HG02759 (cell line): ENCODE results near the gene SPIRE1.

ENCODE experiments used
- ATAC-seq: cut with Tn5 transposase; IDR thresholded peaks from one replicate; pipeline ENCODE4 v1.9.1; 2021; ENCODE audit warnings: mild to moderate bottlenecking, moderate library complexity; ENCODE audit not compliant: unreplicated experiment

Gene SPIRE1

DNA sequence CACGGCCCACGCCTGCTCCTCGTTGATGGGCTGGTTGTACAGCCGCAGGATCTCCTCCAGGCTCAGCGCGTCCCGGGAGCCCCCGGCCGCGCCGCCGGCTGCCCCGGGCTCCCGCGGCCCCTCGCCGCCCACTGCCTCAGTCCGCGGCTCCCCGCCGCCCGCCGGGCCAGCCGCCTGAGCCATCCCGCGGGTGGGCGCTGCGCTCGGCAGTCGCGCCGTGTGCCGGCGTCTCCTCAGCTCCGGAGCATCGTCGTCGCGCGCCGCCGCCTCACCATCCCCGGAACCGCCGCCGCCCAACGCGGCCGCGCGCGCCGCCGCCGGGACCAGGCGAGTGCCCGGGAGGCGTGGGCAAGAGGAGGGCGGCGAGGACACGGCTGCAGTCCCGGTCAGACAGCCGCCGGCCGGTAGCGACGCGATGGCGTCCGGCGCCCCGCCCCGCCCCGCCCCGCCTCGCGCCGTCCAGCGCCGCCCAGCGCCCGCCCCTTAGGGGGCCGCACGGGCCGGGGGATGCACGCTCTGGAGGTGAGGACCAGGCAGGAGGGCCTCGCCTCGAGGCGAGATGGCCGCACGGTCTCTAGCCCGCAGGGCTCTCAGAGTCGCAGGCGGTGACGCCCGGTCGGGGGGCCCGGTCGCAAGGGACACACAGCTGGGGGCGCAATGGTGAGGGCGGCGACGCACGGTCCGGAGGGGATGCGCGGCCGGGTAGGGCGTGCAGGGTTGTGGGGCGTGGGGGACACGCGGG is at the start of gene SPIRE1:
Gene SPIRE1 (minus strand): TSS at position 424 of the 742 bp plus-strand sequence. CDS start 241 bp downstream, at position 183.
- ATAC-seq, result peak; percentile 86

DNA sequence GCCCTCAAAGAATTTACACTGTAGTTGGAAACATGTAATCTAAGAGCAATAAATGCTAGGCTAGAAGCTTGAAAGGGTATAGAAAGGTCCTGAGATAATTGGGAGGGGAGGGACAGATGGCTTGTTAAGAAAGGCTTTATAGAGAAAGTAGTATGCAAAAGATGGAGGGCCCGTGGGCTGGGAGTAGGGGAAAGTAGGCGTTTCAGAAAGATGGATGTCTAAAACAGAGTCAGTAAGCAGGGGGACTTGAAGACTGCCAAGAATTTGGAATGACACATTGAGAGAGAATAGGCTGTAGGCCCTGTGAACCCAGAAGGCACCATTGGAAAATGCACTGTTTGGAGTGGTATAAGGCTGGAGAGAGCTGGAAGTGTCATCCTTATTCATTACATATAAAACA is 45.8 kb upstream of the SPIRE1 start:
- ATAC-seq, result no peak

GRCh38 chr18:12703096-12703567 is 45.2 kb upstream of the SPIRE1 start:
- no peak for ATAC-seq

GRCh38 chr18:12702221-12703095 is 44.6 kb upstream of the SPIRE1 start, which contains the start of the genes CEP76 and PSMG2:
Gene CEP76 (minus strand): TSS chr18:12702723. CDS start chr18:12702548, 175 bp downstream.
Gene PSMG2 (plus strand): TSS chr18:12703042. CDS start chr18:12703108, 66 bp downstream.
- peak; percentile 92 for ATAC-seq

GRCh38 chr18:12701161-12701560 is 43.3 kb upstream of the SPIRE1 start:
- no peak for ATAC-seq

DNA sequence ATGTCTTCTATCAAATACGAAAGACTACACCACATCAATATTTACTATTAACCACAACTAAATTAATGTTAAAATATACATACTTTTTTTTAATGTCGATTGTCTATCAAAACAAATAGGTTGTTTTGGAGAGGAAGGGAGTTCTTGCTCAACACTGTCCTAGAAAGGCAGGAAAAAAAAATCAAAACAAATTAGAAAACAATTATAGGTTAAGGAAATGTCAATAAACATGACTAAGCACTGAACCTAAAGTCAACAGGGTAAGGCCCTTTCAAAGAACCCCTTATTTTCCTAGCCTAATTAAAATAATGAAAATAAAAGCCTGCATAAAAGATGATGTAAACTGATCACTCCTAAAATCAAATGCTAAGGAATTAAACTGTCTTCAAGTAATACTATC is 41.8 kb upstream of the SPIRE1 start:
- no peak for ATAC-seq

GRCh38 chr18:12694032-12694431 is 36.1 kb upstream of the SPIRE1 start:
- no peak for ATAC-seq

DNA sequence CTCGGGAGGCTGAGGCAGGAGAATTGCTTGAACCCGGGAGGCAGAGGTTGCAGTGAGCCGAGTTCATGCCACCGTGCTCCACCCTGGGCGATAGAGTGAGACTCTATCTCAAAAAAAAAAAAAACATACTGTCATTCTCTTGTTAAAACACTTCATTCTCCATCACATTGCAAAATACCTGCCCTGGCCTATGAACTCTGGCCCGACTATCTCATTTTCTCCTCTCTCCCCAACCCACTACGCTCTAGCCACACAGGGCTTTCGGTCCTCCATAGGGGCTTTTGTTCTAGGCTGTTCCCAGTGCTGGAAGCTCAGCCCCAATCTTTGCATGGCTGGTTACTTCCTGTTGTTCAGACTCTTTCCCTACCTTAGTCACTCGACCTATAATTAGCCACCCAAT is 34.3 kb upstream of the SPIRE1 start:
- ATAC-seq, result no peak

DNA sequence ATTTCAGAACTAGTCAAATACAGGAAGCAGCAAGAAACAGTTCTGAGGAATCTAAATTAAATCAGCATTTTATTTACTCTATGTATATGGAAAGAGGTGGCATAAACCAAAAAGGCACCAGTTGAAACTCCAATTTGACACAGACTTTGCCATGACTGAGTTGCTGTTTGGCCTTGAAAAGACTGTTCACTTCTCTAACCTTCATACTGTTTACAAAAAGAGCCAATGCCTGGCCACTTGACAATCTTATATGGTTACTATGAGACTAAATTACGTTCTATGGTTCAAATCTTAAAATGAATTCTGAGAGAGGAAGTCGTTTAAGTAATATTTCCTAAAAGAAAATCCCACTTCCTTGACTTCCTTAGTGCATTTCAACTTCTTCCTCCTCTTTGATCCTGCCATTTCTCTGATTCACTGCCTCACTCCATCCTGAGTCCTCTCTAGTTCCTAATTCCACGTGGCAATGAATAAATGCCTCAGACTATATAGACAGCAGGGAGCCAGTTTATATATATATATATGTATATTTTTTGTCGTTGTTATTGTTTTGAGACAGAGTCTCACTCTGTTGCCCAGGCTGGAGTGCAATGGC is 31.4 kb upstream of the SPIRE1 start:
- no peak for ATAC-seq

DNA sequence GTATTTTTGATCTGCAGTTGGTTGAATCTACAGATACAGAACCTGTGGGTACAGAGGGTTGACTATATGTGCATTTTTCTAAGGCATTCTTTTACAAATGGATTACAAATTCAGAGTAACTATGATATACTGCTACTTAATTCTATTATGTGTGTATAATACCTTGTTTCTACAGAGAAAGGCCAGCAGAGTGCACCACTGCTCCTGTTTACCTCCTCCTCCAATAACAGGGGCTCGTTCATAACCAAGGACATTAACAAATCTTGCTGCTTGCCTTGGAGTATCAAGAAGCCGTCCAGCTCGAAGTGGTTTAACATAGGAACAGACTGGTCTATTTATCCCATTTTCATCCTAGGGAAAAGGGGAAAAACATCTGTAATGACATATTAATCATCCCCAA is 28.2 kb upstream of the SPIRE1 start:
- ATAC-seq, result no peak

- ATAC-seq, result no peak
Observed at GRCh38 chr18:12679183-12679786, 21.4 kb upstream of the SPIRE1 start.

DNA sequence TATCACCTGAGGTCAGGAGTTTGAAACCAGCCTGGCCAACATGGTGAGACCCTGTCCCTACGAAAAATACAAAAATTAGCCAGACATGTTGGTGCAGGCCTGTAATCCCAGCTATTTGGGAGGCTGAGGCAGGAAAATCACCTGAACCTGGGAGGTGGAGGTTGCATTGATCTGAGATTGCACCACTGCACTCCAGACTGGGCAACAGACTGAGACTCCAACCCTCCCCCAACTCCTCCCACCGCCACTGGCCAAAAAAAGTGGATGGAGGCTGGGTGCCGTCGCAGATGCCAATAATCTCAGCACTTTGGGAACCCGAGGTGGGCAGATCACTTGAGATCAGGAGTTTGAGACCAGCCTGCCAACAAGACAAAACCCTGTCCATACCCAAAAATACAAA is 10.1 kb upstream of the SPIRE1 start:
- ATAC-seq, result no peak

DNA sequence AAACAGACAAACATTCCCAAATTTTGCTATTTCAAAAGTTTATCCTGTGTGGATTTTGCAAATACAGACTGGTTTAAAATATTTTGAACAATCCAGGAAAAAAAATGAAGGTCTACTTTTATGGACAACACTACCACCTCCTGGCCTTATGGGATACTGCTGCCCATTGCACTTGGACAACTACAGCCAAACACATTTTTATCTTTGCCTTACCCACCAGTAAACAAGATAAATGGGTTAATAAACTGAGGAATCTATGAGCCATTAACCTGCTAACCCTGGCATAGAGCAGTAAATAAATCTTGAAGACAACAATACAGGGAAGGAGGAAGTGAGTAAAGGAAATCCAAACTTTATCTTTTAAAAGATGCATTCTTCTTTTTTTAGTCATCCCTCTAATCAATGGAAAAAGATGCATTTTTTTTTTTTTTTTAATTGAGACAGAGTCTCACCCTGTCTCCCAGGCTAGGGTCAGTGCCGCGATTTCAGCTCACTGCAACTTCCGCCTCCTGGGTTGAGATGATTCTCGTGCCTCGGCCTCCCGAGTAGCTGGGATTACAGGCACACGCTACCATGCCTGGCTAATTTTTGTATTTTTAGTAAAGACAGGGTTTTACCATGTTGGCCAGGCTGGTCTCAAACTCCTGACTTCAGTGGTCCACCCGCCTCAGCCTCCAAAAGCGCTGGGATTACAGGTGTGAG is 2.1 kb upstream of the SPIRE1 start:
- ATAC-seq, result no peak

DNA sequence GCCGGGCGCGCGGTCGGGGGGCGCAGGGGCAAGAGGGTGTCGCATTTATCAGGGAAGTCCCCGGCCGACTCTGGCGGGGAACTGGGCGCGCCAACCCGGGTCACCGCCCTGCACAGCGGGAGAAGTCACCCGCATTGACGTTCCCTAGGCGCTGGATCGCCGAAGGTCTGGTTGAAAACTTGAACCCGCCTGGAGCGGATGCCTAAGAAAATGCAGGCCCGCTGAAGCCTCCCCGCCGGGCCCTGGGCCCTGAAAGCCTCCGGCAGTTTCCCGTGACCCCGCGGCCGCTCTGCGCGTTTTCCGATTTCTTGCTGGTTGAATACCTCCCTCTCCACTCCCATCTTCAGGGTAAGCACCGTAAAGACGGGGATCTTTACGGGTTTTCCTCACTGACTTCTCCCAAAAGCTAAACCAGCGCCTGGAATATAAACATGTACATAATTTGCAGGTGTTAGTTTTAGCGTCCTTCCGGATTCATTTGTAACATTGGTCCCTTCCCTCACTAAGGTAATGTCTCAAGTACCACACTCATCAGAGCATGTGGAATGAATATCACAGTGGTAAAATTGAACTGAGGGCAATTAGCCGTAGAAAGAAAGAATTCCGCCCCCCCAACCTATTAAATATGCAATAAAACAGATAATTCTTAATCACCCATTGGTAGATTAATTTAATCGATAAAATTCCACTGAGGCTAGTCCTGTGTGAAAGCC is 675 bp upstream of the SPIRE1 start:
- no peak for ATAC-seq

- ATAC-seq, result peak; percentile 51
Observed at GRCh38 chr18:12656938-12657683, 796 bp downstream of the SPIRE1 start.

DNA sequence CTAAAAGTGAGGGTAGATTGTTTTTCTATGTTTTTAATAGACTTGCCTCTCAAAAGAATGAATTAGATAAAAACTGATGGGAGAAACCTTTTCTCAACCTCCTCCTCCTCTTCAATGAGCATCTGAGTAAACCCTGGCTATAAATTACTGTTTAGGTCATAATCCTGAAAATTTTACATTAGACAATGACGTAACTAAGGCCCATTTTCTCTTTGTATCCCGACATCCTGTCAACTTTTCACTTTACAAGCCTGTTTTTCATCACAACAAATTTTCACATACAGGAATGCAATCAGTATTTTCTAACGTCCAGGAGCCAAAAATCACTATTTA is 1.3 kb downstream of the SPIRE1 start:
- no peak for ATAC-seq

DNA sequence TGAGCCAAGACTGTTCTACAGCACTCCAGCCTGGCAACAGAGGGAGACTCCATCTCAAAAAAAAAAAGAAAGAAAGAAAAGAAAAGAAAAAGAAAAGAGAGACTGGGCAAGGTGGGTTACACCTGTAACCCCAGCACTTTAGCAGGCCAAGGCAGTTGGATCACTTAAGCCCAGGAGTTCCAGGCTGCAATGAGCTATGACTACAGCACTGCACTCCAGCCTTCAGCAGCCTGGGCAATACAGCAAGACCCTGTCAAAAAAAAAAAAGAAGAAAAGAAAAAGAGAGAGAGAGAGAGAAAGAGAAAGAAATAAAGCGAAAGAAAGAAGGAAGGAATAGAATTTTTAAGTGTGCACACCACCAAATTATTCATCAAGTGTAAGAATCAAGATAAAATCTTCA is 2.9 kb downstream of the SPIRE1 start:
- ATAC-seq, result no peak

DNA sequence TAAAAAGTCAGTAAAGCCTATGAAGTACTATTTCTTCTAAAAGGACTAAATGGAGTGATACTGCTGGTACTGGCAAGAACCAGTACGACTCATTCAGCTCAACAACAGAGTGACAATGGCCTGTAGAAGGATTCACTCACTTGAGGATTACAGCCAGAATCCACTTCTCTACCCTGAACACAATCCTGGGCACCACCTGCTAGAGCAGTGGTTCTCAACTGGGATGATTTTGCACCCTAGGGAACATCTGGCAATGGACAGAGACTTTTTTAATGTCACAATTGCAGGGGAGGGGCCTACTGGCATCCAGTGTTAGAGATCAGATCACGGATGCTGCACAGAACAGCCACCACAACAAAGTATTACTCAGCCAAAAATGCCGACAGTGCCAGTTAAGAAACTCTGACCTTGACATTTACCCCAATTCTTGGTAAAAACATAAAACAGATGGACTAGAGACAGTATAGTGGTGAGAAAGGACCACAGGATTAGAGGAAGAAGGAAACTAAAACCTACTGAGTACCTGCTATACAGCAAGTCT is 5.0 kb downstream of the SPIRE1 start:
- no peak for ATAC-seq

- no peak for ATAC-seq
Observed at GRCh38 chr18:12651651-12652050, 6.3 kb downstream of the SPIRE1 start.
